ENCODE data around the gene BTBD17. TPM values are rescaled to one million over a fixed set of nuclear protein-coding genes. Genes with fewer than 3 reads are reported as not detected.

BTBD17 gene
- total and polyA plus RNA-seq, 2 experiments from 2014 or later, result 0.39 to 1.3 TPM

- WGBS (ENCODE audit: low lambda C conversion rate, missing lambda C conversion rate), result 32% methylated on average over 17 of the region's 20 CpGs
- H3K27me3 ChIP-seq, result no peaks in the 10 kb centered on the region
- TF ChIP-seq EZH2 (IDR thresholded peaks at IDR 0.05; ENCODE audit: borderline replicate concordance) (no peak), CTCF (IDR thresholded peaks at IDR 0.05; ENCODE audit: poor library complexity) (peak; percentile 97)
- H3K79me2 ChIP-seq, result no peaks in the 10 kb centered on the region
- DNase-seq (ENCODE audit: low spot score), result peak; percentile 95
- peak overlapping the region; percentile 67 for H3K4me2 ChIP-seq
- peak overlapping the region; percentile 76 for H3K27ac ChIP-seq
- H3K9me3 ChIP-seq (ENCODE audit: low read depth), result no peaks in the 10 kb centered on the region
- H3K36me3 ChIP-seq (replicated peaks; ENCODE audit: insufficient read depth, low read depth), result no peaks in the 10 kb centered on the region
- no peak overlapping the region for H2AFZ ChIP-seq
- peaks cover 10% of the 10 kb centered on the region for H3K4me1 ChIP-seq (ENCODE audit: insufficient read depth)
- no peaks in the 10 kb centered on the region for H4K20me1 ChIP-seq (ENCODE audit: insufficient read depth, poor library complexity, severe bottlenecking)
- H3K4me3 ChIP-seq, result no peak overlapping the region
- H3K9me2 ChIP-seq (replicated peaks; ENCODE audit: insufficient read depth), result no peaks in the 10 kb centered on the region
Measured at GRCh38 chr17:74379495-74380085, 17.9 kb upstream of the BTBD17 start.

GRCh38 chr17:74374858-74375257, 13.2 kb upstream of the BTBD17 start:
- no peaks in the 10 kb centered on the region for H3K27me3 ChIP-seq
- WGBS (ENCODE audit: low lambda C conversion rate, missing lambda C conversion rate), result 92% methylated on average over 3 of the region's 3 CpGs
- no peaks in the 10 kb centered on the region for H4K20me1 ChIP-seq (ENCODE audit: insufficient read depth, poor library complexity, severe bottlenecking)
- H3K4me1 ChIP-seq (ENCODE audit: insufficient read depth), result peaks cover 10% of the 10 kb centered on the region
- no peak for DNase-seq (ENCODE audit: low spot score)
- no peak overlapping the region for H3K4me2 ChIP-seq
- no peaks in the 10 kb centered on the region for H3K9me2 ChIP-seq (replicated peaks; ENCODE audit: insufficient read depth)
- H3K79me2 ChIP-seq, result no peaks in the 10 kb centered on the region
- H3K36me3 ChIP-seq (replicated peaks; ENCODE audit: insufficient read depth, low read depth), result no peaks in the 10 kb centered on the region
- TF ChIP-seq EZH2phosphoT487 (IDR thresholded peaks at IDR 0.05; ENCODE audit: low read depth, severe bottlenecking, unreplicated experiment), result no peak
- TF ChIP-seq EZH2 (IDR thresholded peaks at IDR 0.05; ENCODE audit: borderline replicate concordance), result no peak
- TF ChIP-seq CTCF (IDR thresholded peaks at IDR 0.05; ENCODE audit: poor library complexity), result no peak
- H2AFZ ChIP-seq, result no peak overlapping the region
- no peak overlapping the region for H3K27ac ChIP-seq
- no peaks in the 10 kb centered on the region for H3K9me3 ChIP-seq (ENCODE audit: low read depth)
- no peak overlapping the region for H3K4me3 ChIP-seq

GRCh38 chr17:74373838-74374606, 12.4 kb upstream of the BTBD17 start:
- Histone ChIP-seq H3K27ac (peak overlapping the region; percentile 77), H4K20me1 (ENCODE audit: insufficient read depth, poor library complexity, severe bottlenecking) (no peaks in the 10 kb centered on the region), H3K4me1 (ENCODE audit: insufficient read depth) (peaks cover 6% of the 10 kb centered on the region), H3K36me3 (replicated peaks; ENCODE audit: insufficient read depth, low read depth) (no peaks in the 10 kb centered on the region), H3K9me3 (ENCODE audit: low read depth) (no peaks in the 10 kb centered on the region), H3K4me3 (no peak overlapping the region), H3K4me2 (no peak overlapping the region), H3K79me2 (no peaks in the 10 kb centered on the region), H3K27me3 (no peaks in the 10 kb centered on the region), H2AFZ (no peak overlapping the region), H3K9me2 (replicated peaks; ENCODE audit: insufficient read depth) (no peaks in the 10 kb centered on the region)
- TF ChIP-seq EZH2phosphoT487 (IDR thresholded peaks at IDR 0.05; ENCODE audit: low read depth, severe bottlenecking, unreplicated experiment) (no peak), EZH2 (IDR thresholded peaks at IDR 0.05; ENCODE audit: borderline replicate concordance) (no peak), CTCF (IDR thresholded peaks at IDR 0.05; ENCODE audit: poor library complexity) (no peak)
- WGBS (ENCODE audit: low lambda C conversion rate, missing lambda C conversion rate), result 84% methylated on average over 15 of the region's 15 CpGs
- peak; percentile 83 for DNase-seq (ENCODE audit: low spot score)
